ENCODE data around the gene FHL2.

The FHL2 gene

GRCh38 chr2:105384861-105385260, 14.0 kb downstream of the FHL2 start:
- no peak for DNase-seq (ENCODE audit: low read depth)
- no peak overlapping the region for H3K4me3 ChIP-seq (ENCODE audit: low read depth, low read length)
- TF ChIP-seq MAX (IDR thresholded peaks at IDR 0.05; ENCODE audit: low read depth, low read length) (no peak), CTCF (IDR thresholded peaks at IDR 0.05; ENCODE audit: low read depth, low read length) (no peak), MYC (IDR thresholded peaks at IDR 0.05; ENCODE audit: low read depth, low read length) (no peak), POLR2A (IDR thresholded peaks at IDR 0.05; ENCODE audit: extremely low read depth, insufficient read length) (no peak)

DNA sequence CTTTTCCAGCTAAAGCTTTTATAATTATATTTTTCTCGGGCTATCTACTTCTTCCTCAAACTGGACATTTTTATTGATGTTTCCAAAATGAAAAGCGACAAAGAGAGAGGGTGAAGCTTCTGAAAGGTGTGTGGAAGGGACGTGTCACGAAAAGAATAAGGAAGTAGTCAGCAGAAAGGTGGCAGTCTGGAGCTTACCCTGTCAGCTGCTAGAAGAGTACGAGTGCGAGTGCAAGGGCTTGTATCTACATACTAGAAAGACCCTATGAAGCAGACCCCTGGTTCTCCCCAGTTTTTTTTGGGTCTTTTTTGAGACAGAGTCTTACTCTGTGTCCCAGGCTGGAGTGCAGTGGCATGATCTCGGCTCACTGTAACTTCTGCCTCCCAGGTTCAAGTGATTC, 14.6 kb downstream of the FHL2 start:
- DNase-seq (ENCODE audit: low read depth): no peak
- no peak for TF ChIP-seq CTCF (IDR thresholded peaks at IDR 0.05; ENCODE audit: low read depth, low read length)
- TF ChIP-seq MYC (IDR thresholded peaks at IDR 0.05; ENCODE audit: low read depth, low read length): no peak
- no peak for TF ChIP-seq MAX (IDR thresholded peaks at IDR 0.05; ENCODE audit: low read depth, low read length)
- no peak for TF ChIP-seq POLR2A (IDR thresholded peaks at IDR 0.05; ENCODE audit: extremely low read depth, insufficient read length)
- H3K4me3 ChIP-seq (ENCODE audit: low read depth, low read length): no peak overlapping the region

DNA sequence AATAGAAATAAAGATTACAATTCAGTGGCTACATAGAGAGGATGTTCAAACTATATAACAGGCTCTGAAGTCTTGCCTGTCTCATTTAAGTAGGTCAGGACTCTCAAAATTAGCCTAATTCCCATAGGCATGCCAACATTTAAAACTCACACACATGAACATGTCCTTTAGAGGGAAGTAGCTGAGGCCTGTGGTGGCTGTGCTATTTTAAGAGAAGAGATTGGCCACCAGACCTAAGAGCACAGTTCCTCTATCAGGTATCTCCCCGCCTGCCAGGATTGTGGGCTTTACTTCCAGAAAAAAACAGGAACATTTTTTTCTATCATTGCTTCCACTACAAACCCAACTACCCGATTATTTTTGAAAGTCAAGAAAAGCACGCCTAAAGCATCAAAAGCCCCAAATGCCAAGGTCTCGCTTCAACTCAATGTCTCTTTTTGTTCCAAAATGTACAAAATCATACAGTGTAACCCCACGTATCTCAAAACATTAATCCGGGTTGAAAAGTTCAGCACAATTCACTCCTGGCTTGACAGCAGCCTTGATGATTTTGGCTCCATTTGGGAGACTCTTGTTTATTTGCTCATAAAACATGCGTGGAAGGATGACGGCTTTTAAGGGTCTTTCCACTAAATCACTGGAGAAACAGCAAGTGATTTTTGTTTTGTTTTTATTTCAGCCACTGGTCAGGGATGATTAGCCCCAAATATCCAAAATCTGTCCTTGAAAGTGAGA, 15.3 kb downstream of the FHL2 start:
- no peak for DNase-seq (ENCODE audit: low read depth)
- no peak for TF ChIP-seq POLR2A (IDR thresholded peaks at IDR 0.05; ENCODE audit: extremely low read depth, insufficient read length)
- no peak for TF ChIP-seq MAX (IDR thresholded peaks at IDR 0.05; ENCODE audit: low read depth, low read length)
- no peak overlapping the region for H3K4me3 ChIP-seq (ENCODE audit: low read depth, low read length)

DNA sequence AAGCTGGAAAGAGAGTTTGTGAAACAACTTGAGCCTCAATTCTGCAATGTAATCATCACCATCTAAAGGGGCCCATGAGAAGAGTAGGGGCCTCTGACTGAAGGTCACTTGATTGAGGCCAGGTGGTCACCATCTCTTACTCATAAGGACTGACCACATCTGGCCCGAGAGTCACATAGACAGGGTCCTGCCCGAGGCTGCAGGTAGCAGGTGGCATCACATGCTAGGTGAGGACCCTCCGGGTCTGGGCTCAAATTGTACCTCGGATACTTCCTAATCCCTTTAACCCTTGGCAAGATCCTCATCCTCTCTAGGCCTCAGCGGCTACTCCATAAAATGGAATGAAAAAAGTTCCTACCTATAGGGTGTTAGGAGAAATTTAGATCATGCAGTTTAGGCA, 16.7 kb downstream of the FHL2 start:
- no peak overlapping the region for H3K4me3 ChIP-seq (ENCODE audit: low read depth, low read length)
- TF ChIP-seq MYC (IDR thresholded peaks at IDR 0.05; ENCODE audit: low read depth, low read length): no peak
- no peak for TF ChIP-seq POLR2A (IDR thresholded peaks at IDR 0.05; ENCODE audit: extremely low read depth, insufficient read length)
- TF ChIP-seq CTCF (IDR thresholded peaks at IDR 0.05; ENCODE audit: low read depth, low read length): no peak
- TF ChIP-seq MAX (IDR thresholded peaks at IDR 0.05; ENCODE audit: low read depth, low read length): no peak
- no peak for DNase-seq (ENCODE audit: low read depth)

- TF ChIP-seq CTCF (IDR thresholded peaks at IDR 0.05; ENCODE audit: low read depth, low read length): no peak
- TF ChIP-seq MAX (IDR thresholded peaks at IDR 0.05; ENCODE audit: low read depth, low read length): no peak
- no peak for TF ChIP-seq MYC (IDR thresholded peaks at IDR 0.05; ENCODE audit: low read depth, low read length)
- no peak for TF ChIP-seq POLR2A (IDR thresholded peaks at IDR 0.05; ENCODE audit: extremely low read depth, insufficient read length)
- no peak for DNase-seq (ENCODE audit: low read depth)
- no peak overlapping the region for H3K4me3 ChIP-seq (ENCODE audit: low read depth, low read length)
Observed at GRCh38 chr2:105381101-105381668, 17.7 kb downstream of the FHL2 start.

DNA sequence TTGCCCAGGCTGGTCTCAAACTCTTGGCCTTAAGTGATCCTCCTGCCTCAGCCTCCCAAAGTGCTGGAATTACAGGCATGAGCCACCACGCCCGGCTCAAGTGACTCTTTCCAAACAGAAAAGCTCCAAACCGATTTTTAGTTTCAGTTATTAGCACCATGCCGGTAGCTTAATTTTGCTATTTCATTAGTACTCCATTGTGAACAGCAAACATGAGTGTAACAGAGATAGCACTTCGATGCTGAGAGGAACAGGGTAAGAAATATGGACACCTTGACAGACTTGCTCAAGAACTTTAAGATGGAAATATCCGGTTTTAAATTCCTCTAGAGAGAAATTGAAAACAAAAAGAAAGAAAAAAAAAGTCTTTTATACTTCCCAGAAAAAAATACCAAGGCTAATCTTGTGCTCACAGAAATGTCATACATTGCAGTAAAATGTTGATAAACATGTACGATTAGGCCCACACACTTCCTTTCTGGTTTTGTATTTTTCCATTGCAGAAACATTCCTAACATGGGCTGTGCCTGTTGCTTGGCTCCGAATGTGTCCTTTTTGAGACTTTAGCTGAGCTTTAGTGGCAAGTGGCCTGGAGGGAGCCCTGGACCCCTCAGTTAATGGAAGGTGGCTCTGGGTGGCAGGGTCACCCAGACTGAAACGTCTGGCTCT, 18.3 kb downstream of the FHL2 start:
- H3K4me3 ChIP-seq (ENCODE audit: low read depth, low read length): no peak overlapping the region
- no peak for TF ChIP-seq MAX (IDR thresholded peaks at IDR 0.05; ENCODE audit: low read depth, low read length)
- TF ChIP-seq MYC (IDR thresholded peaks at IDR 0.05; ENCODE audit: low read depth, low read length): no peak
- no peak for TF ChIP-seq POLR2A (IDR thresholded peaks at IDR 0.05; ENCODE audit: extremely low read depth, insufficient read length)
- TF ChIP-seq CTCF (IDR thresholded peaks at IDR 0.05; ENCODE audit: low read depth, low read length): no peak
- DNase-seq (ENCODE audit: low read depth): no peak

All from NB4 (cell line).